ENCODE data around the gene SEL1L3. TPM values are rescaled to one million over a fixed set of nuclear protein-coding genes. Genes with fewer than 3 reads are reported as not detected.

SEL1L3 gene
- total RNA-seq, 1 donor from 2014 or later, result 63.4 TPM

DNA sequence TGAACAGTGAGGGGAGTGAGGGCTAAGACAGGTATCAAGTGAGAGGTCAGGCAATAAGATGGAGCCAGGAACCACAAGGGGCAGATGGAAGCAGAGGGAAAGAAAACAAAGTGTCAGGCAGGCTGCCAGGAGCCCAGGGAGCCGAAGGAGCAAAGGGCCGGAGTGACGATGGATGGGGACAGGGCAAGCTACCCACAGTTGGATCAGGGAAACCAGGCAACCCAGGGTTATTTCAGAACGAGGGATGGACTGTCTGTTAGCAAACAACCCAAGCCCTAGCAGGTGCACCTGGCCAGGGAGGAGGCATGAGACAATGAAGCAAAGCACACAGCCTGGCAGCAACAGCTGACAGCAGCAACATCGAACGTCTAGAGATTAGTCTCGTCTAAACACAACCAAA, 39.2 kb downstream of the SEL1L3 start:
- intact Hi-C loops (cut with micrococcal nuclease), result no loop called here

DNA sequence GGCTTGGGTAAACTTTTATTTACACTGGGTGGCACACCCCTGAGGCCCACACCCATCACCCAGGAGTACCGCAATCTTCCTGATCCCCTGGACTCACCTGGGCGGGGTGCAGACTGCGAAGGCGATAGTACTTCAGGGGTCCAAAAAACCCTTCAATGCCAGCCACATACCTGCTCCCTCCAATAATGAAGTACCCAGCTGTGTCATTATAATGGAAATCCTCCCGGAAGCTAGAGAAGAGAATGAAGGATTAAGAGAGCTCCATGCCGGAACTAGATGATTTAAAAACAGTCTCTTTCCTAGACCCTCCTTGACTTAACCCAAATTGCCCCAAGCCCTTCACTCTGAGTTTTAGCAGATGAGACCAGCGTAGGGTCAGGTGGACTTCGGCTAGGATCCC, 40.9 kb downstream of the SEL1L3 start:
- intact Hi-C loops (cut with micrococcal nuclease), result no loop called here

GRCh38 chr4:25821267-25821666, 41.5 kb downstream of the SEL1L3 start:
- intact Hi-C loops (cut with micrococcal nuclease), result no loop called here

DNA sequence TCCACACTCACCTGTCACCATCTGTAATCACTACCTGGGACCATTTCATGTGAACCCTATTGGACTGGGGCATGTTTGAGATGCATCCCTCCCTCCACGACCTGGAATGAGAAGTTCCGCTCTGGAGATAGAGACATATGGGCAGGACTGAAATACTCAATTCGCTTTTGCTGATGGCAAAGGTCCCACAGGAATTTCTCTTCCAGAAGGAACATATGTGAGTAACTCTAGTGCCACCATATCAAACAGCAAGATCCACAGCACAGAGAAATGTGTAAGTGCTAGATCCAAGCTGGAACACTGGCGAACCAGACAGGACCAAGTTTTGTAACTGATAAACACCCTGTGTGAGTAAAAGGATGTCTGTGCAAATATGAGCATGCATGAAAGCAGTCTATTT, 43.9 kb downstream of the SEL1L3 start:
- intact Hi-C loops (cut with micrococcal nuclease), result no loop called here

DNA sequence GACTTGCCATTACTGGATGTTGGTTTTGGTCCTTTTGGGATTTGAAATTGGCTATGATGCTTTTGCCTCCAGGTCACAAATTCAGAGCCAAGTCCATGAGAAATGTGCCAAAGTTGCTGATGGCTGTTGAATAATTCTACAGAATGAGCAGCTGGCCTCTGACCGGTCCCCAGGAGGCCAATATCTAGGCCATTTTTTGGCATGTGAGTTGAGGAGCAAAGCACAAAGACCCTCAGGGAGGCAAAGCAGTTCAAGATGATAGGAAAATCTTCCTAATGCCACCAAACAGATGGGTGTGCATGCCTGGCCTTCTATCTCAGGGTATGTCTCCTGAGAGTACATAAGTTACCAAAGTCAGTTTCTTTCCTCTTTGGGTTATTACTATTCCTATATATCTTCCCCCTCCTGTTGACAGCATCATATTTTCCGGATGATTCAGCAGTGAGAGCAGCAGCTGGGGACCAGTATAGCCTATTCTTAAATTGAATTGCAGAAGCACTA, 44.4 kb downstream of the SEL1L3 start:
- intact Hi-C loops (cut with micrococcal nuclease), result no loop called here

DNA sequence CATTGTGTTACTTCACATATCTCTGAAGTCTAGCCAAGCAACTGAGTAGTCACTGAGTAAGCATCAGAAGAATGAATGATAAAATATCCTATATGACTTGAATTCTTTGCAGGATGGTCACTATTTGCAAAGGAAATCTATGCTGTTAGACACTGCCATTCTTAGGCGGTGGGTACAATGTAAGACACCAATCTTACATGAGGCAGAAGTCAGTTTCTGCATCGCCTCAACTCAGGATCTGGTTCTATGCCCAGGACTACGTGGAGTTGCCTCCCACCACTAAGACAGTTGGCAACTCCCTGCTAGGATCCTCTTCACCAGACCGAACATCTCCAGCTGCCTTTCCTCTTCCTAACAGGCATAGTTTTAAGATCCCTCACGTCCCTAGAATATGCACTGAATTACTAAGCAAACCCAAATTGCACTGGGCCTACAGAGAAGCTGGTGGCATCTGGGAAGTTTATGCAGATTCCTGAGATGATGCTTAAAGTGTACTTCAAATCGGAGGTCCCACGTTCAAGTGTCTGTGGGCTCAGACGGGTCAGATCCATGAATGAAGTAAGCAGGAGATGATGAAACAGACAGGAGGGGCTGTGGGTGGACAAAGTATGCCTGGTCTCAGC, 45.6 kb downstream of the SEL1L3 start:
- intact Hi-C loops (cut with micrococcal nuclease), result no loop called here

DNA sequence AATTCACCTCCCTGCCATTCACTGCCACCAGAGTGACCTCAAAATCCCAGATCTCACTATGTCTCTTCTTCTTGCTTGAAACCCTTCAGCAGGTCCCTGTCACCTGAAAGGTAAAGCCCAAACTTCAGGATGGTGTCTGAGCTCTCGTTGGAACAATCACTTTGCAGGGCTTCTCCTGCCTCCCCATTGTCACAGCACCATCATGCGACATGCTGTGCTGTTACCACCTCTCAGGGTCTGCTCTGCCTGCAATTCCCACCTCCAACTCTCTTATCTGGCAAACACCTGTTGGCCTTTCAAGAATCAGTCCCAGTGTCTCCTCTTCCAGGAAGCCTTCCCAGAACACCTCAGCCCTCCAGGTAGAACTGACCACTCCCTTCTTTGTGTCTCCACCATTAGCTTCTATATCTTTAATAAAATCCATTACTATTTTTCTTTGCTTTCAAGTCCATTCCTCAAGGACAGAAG, 46.2 kb downstream of the SEL1L3 start:
- intact Hi-C loops (cut with micrococcal nuclease), result no loop called here

DNA sequence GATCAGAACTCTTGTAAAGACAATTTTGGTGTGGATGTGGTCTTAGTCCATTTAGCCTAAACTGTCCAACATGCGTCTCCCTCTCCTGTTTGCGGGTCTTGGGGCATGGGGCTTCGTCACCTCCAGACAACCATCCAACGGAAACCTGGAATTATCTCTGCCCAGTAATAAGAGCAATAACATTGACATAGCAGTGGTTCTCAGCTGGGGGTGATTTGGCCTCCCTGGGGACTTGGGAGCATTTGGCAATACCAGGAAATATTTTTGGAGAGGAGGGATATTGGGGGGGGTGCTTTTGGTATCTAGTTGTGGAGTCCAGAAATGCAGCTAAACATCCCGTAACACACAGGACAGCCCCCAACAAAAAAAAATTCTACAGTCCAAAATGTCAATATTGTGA, 47.2 kb downstream of the SEL1L3 start:
- intact Hi-C loops (cut with micrococcal nuclease), result no loop called here

DNA sequence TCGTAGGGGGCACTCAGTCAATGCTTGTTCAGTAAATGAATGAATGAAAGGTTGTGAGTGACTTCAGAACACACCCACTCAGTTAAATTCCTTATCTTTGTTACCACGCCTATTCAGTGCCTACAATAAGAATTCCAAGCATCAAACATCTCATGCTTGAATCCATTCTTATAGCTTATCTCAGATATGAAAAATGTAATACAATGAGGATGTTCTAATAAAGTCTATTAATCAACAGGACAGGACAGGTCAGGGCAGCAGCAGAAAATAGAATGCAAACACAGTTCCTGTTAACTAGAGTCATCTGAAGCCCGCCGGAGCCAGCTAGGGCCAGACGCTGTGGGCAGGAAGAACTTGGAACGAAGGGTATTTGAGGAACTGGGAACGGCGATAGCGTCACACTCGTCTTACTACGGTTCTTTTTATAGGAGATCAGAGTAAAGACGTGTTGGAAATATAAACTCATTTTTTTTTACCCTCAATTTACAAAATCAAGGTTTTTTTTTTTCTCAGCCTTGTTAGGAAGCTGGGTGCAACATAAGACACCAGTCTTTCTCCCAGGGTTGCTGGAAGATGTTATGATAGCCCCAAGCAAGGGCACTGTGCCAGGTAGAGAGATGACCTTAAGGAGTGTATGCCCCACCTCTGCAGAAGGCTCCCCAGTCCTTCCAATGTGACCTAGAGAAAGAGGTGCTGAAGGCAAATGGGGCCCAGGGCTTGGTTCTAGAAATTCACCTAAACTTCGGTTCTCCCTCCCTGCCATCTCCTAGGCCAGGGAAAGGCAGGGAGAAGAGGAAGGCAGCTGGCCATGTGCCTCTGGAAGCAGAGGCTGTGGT, 48.3 kb downstream of the SEL1L3 start:
- intact Hi-C loops (cut with micrococcal nuclease), result no loop called here

DNA sequence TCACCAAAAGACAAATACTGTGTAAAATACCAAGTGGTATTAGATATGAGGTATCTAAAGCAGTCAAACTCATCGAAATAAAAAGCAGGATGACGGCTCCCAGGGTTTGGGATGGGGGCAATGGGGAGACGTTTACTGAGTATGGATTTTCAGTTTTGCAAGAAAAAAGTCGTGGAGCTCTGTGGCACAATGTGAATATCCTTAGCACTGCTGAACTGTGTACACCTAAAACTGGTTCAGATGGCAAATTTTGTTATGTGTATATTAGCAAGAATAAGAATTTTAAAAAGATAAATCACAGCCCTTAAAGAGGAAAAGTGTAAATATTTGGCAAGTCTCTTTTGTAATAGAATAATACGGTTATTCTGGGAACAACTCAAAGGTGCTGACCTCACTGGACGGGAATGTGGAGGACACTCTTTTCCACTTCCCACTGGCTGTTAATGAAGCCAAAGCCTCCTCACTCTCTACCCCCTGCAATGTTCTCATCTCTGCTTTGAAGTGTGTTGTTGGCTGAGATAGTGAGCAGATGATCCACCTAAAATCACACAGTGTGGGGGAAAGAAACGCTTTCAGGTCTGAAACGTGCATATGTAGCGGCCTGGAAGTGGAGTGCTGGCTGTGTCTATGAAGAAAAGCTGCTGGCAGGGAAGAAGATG, 49.2 kb downstream of the SEL1L3 start:
- intact Hi-C loops (cut with micrococcal nuclease), result no loop called here

GRCh38 chr4:25811841-25812240, 50.9 kb downstream of the SEL1L3 start:
- intact Hi-C loops (cut with micrococcal nuclease), result no loop called here

GRCh38 chr4:25811374-25811690, 51.5 kb downstream of the SEL1L3 start:
- intact Hi-C loops (cut with micrococcal nuclease), result no loop called here

DNA sequence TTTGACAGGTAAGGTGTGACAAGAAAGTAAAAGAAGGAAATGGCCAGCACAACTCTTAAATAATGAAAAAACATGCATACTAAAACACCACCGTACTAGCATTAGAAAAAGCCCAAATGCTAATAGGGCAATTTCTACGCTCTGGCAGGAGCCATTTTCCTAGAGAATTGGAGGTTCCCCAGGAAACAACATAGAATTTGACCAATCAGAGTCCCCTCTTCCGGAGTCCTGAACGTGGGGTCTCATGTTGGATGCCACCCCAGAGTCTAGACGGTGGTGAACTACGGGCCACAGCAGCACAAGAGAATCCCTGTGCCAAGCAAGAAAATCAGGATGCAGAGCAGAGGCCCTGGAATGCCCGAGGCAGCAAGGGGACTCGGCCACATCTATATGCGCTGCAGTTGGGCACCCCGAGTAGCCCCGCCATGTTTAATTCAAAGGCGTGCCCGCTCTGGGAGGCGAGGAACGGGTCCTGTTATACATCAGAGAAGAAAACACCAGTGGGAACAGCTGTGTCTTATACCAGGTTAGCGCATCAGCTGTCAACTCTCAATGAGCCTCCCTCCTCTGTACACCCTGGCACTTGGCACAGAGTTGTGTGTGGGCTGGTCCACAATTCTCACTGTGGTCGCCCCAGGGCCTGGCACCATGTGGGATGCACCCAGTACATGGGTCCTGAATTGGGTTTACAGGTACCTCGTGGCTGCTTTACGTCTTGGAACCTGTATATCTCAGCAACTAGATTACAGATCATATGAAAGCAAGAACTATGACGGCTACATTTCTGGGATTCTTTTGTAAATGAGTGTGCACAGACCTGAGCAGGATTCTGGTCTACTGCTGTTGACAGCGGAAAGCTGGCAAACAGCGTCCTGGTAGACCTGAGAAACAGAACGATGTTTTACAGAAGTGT, 52.1 kb downstream of the SEL1L3 start:
- intact Hi-C loops (cut with micrococcal nuclease), result no loop called here

GRCh38 chr4:25809996-25810395, 52.8 kb downstream of the SEL1L3 start:
- intact Hi-C loops (cut with micrococcal nuclease), result no loop called here

DNA sequence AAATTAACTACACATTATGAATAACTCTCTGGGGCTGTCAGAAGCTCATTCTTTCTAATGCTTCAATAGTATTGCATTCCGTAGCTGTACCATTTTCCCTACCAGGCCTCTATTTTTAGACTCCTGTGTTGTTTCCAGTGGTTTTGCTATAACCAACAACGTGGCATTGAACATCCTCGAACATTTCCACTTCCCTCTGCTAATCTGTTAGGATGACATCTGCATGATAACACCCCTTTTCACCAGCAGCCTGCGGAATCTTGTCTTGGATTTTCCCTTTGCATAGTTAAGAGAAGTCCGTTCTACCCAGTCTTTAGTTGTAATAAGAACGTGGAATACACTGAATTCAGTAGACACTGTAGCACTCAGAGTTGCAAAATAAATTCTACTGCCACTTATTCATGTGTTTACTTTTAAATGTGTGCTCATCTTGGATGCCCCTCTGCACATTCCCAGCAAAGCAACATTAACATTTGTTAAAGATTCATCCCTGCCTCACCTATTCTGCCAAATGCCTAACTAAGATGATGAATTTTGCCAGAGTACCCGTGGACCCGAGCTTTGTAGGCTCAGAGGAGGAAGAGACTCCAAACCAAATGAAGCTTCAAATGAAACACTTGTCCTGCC, 55.6 kb downstream of the SEL1L3 start:
- intact Hi-C loops (cut with micrococcal nuclease), result no loop called here

GRCh38 chr4:25805255-25805860, 57.4 kb downstream of the SEL1L3 start:
- intact Hi-C loops (cut with micrococcal nuclease), result no loop called here

GRCh38 chr4:25803720-25804225, 59.0 kb downstream of the SEL1L3 start:
- intact Hi-C loops (cut with micrococcal nuclease), result no loop called here

- intact Hi-C loops (cut with micrococcal nuclease), result no loop called here
Measured at GRCh38 chr4:25801594-25801993, 61.2 kb downstream of the SEL1L3 start.

- intact Hi-C loops (cut with micrococcal nuclease), result no loop called here
Measured at GRCh38 chr4:25800245-25800644, 62.5 kb downstream of the SEL1L3 start.

DNA sequence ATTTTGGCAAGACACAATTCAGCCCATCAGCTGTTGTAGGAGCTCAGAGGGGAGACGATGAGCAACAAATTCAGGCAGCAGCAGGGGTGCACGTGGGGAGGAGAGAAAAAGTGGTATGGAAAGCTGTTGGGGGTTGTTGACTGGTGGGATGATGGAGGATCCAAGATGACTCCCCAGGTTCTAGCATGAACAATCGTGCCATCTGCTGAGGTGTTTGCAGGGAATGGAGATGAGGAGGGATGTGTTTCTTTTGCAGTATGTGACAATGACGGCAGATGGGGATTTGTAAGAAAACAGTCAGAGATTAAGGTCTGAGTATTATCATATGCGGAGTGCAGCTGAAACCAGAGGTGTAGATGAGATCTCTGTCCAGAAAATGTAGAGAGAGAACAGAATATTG, 63.3 kb downstream of the SEL1L3 start:
- intact Hi-C loops (cut with micrococcal nuclease), result no loop called here

Data from T-helper 2 cell treated with Interferon-gamma antibody and Interleukin-4, amounts not matched to agents 100 ng/mL and 5 ng/mL, for 36 hours (primary cell).